Breast epithelium (tissue), 3 donors: Measurements from ENCODE around the gene OR51B6.

Experiments used
- POLR2A ChIP-seq: fragments of 450-650 bp; IDR thresholded peaks from one replicate; pipeline ENCODE4 v1.6.1; 2016; ENCODE audit warnings: antibody characterized with exemption, mild to moderate bottlenecking, moderate library complexity
- POLR2AphosphoS5 ChIP-seq, 3 donors: sonication (generic); formaldehyde crosslinking; IDR thresholded peaks; one replicate each; pipeline ENCODE4 v1.6.1; 2017; ENCODE audit warnings: antibody characterized with exemption in 3 of 3
- TF ChIP-seq, protein P1 (sequence below), 3 donors: fragments of 450-650 bp; IDR thresholded peaks; one replicate each; pipeline ENCODE4 v1.5.1; 2016 to 2017; ENCODE audit warnings: antibody characterized with exemption in 3 of 3, mild to moderate bottlenecking in 3 of 3, moderate library complexity in 3 of 3

DNA sequence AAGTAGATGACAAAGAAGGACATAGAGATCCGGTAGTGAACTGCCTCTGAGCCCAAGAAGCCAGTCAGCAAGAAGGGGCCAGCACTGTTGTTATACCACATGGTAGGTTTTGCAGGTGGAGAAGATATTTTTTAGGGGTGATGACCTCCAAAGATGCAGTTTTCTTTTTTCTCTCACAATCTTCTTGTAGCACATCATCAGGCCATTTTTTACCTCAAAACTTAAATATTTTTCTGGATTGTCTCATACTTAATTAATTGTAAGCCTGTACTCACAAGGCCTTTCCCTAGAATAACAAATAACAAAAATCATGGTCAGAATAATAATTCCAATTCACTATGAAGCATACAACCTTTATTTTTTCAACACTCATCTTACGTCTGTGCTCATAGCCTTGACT lies 49.5 kb upstream of the OR51B6 start, which contains the start of gene OR51B4:
- TF ChIP-seq, protein P1, sequence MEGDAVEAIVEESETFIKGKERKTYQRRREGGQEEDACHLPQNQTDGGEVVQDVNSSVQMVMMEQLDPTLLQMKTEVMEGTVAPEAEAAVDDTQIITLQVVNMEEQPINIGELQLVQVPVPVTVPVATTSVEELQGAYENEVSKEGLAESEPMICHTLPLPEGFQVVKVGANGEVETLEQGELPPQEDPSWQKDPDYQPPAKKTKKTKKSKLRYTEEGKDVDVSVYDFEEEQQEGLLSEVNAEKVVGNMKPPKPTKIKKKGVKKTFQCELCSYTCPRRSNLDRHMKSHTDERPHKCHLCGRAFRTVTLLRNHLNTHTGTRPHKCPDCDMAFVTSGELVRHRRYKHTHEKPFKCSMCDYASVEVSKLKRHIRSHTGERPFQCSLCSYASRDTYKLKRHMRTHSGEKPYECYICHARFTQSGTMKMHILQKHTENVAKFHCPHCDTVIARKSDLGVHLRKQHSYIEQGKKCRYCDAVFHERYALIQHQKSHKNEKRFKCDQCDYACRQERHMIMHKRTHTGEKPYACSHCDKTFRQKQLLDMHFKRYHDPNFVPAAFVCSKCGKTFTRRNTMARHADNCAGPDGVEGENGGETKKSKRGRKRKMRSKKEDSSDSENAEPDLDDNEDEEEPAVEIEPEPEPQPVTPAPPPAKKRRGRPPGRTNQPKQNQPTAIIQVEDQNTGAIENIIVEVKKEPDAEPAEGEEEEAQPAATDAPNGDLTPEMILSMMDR (IDR thresholded peaks at IDR 0.05), result no peak
- TF ChIP-seq POLR2A (no peak), POLR2AphosphoS5 (IDR thresholded peaks at IDR 0.05) (no peak)
